Psoas muscle (tissue), 8 donors: ENCODE results near the gene OSBPL5. TPM values are rescaled to one million over a fixed set of nuclear protein-coding genes. Genes with fewer than 3 reads are reported as not detected.

Experiments
- ATAC-seq, 4 donors: fragments of 200-7000 bp; cut with Tn5 transposase; one replicate each; pipeline ENCODE4 v1.9.1; 2020; ENCODE audit warnings: moderate library complexity in 3 of 4, mild to moderate bottlenecking in 2 of 4
- DNase-seq, 2 donors: peaks; one replicate each; pipeline ENCODE4 v3.0.0-alpha.2; 2020
- H3K27ac ChIP-seq: fragments of 200-600 bp; one replicate; pipeline ENCODE4 v1.8.0; 2022
- H3K27me3 ChIP-seq, 3 donors: fragments of 200-600 bp in 1 of 3; one replicate each; pipeline versions ENCODE4 v1.6.1 to v1.8.0; 2013 to 2022; ENCODE audit warnings: low read length in 2 of 3, mild to moderate bottlenecking in 2 of 3, moderate library complexity in 1 of 3; ENCODE audit not compliant: insufficient read depth in 3 of 3
- H3K36me3 ChIP-seq, 2 donors: fragments of 200-600 bp in 1 of 2; one replicate each; pipeline versions ENCODE4 v1.6.1 to v1.8.0; 2013 to 2022; ENCODE audit warnings: low read depth in 1 of 2, mild to moderate bottlenecking in 1 of 2, moderate library complexity in 1 of 2; ENCODE audit not compliant: insufficient read depth in 1 of 2
- H3K4me1 ChIP-seq: fragments of 200-600 bp; one replicate; pipeline ENCODE4 v1.8.0; 2022
- H3K4me3 ChIP-seq: fragments of 200-600 bp; one replicate; pipeline ENCODE4 v1.8.0; 2022; ENCODE audit warnings: mild to moderate bottlenecking
- H3K9me3 ChIP-seq: fragments of 200-600 bp; one replicate; pipeline ENCODE4 v1.8.0; 2022
- WGBS, 3 donors: extraction: QIAGEN DNeasy Blood & Tissue Kit; methylation state at CpG; one replicate each; pipeline versions ENCODE4 v1.1.6 to v1.1.7; 2013; 5-methylcytosine and 5-hydroxymethylcytosine counted together
- intact Hi-C, 2 donors: fragments of 100-400 bp; cut with DNase I; formaldehyde crosslinking; loops; one replicate each; pipeline versions ENCODE4 v1.11.0 to v1.14.2; 2022
- long read RNA-seq, 2 donors: library from polyadenylated mRNA; unstranded; transcript quantifications; one replicate each; pipeline ENCODE4 v2.0.0, GENCODE V29; 2021
- polyA plus RNA-seq, 3 donors: library from polyadenylated mRNA; stranded (reverse); fragments of 200-250 nt; gene quantifications; one replicate each; pipeline ENCODE4 v1.2.3, GENCODE V29; 2013
- total RNA-seq, 4 donors: library from RNA; stranded (reverse); fragmentation: NEBNext Ultra II Directional in 2 of 4; extraction: Animal tissue kit (Norgen Biotek cat#: 25700) in 2 of 4; gene quantifications; one replicate each; pipeline versions ENCODE4 v1.2.1 to v1.2.4, GENCODE V29; 2021 to 2023
- TF ChIP-seq, protein P1 (sequence below): fragments of 200-600 bp; IDR thresholded peaks from one replicate; pipeline ENCODE4 v1.8.0; 2022; ENCODE audit warnings: antibody characterized with exemption
- donor health status: healthy with polysubstance abuse.
- donor health status: DM: no; HTN: no; CAD: no; lungs with moderate emphysema.
- donor health status: Bipolar disorder and iron deficiency.
- donor health status: healthy.
- donor health status: DM: yes; HTN: yes; CAD: no.
- donor health status: DM: no; HTN: no; CAD: no.
- donor health status: DM: no; HTN: no; CAD: no.
- donor health status: DM: yes; HTN: yes; CAD: no.

The OSBPL5 gene
- total RNA-seq (10 to 100 TPM in 2 of 4 donors, 1 to 10 TPM in 2; 6.9 to 12.4 (median 10.3) TPM), polyA plus RNA-seq (1 to 10 TPM; 3.4 to 5.0 (median 4.3) TPM)
- long read RNA-seq, donor 1, partial matches to known transcripts: 9 of 12 reads
- long read RNA-seq, donor 1, other reads (novel, unspliced or antisense): 3 of 12 reads
- long read RNA-seq, donor 2, transcript OSBPL5-201 (22 exons, 3,889 nt): major isoform, 5 of 24 reads
- long read RNA-seq, donor 2, partial matches to known transcripts: 14 of 24 reads
- long read RNA-seq, donor 2, other reads (novel, unspliced or antisense): 5 of 24 reads

DNA sequence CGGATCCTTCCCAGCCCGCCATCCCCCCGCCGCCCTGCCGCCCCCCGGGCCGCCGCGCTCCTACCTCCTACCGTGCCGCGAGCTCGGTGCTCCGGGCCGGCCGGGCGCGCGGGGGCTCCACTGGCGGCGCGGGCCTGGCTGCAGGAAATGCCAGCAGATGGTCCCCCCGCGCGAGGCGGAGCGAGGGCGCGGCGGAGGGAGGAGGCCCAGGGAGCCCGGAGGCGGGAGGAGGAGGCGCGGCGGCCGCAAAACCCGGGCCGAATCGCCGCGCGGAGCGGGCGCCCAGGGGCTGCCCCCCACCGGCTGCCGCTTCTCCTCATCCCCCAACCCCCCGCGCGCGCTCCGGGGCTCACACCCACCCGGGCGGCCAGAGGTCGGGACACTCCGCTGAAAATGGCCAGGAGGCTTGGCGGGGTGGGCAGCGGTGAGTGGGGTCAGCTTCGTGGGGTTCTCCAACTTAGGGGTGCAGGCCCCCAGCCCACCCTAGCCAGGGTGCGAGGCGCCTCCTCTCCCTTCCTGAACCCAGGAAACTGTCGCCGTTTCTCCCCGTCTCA, at the start of gene OSBPL5:
TSS of gene OSBPL5 (minus strand) at position 159 of the 554 bp plus-strand sequence. CDS start 36,162 bp downstream, outside the sequence.
- no peaks in the 10 kb centered on the region for H3K36me3 ChIP-seq
- H3K9me3 ChIP-seq: no peaks in the 10 kb centered on the region
- H3K4me3 ChIP-seq: peak within 1 kb of the TSS; percentile 84
- H3K27me3 ChIP-seq: no peaks in the 10 kb centered on the region
- H3K4me1 ChIP-seq: peaks cover 48% of the 10 kb centered on the region
- 0 to 6% (median 1%) methylated on average over 30 to 63 of the region's 63 CpGs for WGBS, 3 donors
- peak within 1 kb of the TSS; percentile 64 for H3K27ac ChIP-seq
- DNase-seq (peak; percentile 81 to 83), ATAC-seq (peak; percentile 23 to 44 (median 36))
- intact Hi-C loops: loop anchor here in 1 of 2 donors (10.0 kb wide), 2 partner anchors 50 to 110 kb away; partner anchors contain the start of gene CARS1
- TF ChIP-seq, protein P1, sequence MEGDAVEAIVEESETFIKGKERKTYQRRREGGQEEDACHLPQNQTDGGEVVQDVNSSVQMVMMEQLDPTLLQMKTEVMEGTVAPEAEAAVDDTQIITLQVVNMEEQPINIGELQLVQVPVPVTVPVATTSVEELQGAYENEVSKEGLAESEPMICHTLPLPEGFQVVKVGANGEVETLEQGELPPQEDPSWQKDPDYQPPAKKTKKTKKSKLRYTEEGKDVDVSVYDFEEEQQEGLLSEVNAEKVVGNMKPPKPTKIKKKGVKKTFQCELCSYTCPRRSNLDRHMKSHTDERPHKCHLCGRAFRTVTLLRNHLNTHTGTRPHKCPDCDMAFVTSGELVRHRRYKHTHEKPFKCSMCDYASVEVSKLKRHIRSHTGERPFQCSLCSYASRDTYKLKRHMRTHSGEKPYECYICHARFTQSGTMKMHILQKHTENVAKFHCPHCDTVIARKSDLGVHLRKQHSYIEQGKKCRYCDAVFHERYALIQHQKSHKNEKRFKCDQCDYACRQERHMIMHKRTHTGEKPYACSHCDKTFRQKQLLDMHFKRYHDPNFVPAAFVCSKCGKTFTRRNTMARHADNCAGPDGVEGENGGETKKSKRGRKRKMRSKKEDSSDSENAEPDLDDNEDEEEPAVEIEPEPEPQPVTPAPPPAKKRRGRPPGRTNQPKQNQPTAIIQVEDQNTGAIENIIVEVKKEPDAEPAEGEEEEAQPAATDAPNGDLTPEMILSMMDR: no peak

GRCh38 chr11:3214420-3214699, 49.2 kb upstream of the OSBPL5 start:
- intact Hi-C loops: no loop called here
- DNase-seq (no peak), ATAC-seq (no peak)
- Histone ChIP-seq H3K27ac (no peak overlapping the region), H3K27me3 (peaks cover 0 to 27% (median 13%) of the 10 kb centered on the region in 3 donors), H3K4me1 (no peaks in the 10 kb centered on the region), H3K4me3 (no peak overlapping the region), H3K9me3 (peaks cover 12% of the 10 kb centered on the region), H3K36me3 (no peaks in the 10 kb centered on the region)
- WGBS, 3 donors: 75 to 78% (median 77%) methylated on average over 4 of the region's 4 CpGs
- TF ChIP-seq, protein P1: no peak

DNA sequence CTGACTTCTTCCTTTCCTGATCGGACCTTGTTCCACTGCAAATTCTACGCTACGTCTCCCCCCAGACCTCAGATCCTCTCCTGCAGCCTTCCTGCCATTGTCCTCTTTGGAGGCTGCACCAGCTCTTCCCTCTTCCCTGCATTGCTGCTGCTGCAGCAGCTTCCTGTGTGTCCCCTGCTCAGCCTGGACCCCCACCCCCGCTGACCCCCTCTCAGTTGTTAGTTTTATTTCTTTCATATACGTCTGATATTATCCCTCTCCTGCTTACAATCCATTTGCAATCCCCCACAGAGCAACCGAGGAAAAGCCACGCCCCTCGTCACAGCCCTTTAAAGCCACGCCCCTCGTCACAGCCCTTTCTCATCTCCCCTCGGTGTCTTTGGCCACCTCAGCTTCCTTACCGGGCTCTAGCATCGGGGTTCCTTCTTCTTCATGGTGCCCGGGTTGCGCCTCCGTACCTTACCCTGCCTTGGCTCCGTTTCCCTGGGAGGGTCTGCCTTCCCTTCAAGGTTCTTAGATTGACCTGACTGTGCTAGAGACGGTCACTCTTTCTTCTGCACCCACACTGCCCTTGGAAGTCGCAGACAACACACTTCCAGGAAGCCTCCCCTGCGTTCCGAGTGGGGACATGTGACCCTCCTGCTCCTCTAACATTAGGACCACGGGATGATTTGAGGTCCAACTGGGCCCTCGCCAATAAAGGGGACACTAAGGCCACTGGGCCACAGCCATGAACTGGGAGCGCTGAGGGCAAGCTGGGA, 48.7 kb upstream of the OSBPL5 start:
- TF ChIP-seq, protein P1: no peak
- peaks cover 0 to 22% (median 12%) of the 10 kb centered on the region in 3 donors for H3K27me3 ChIP-seq
- intact Hi-C loops: no loop called here

GRCh38 chr11:3208272-3208671, 43.2 kb upstream of the OSBPL5 start:
- Histone ChIP-seq H3K4me3 (no peak overlapping the region), H3K4me1 (no peaks in the 10 kb centered on the region), H3K36me3 (no peaks in the 10 kb centered on the region), H3K27me3 (peaks cover 0 to 14% (median 6%) of the 10 kb centered on the region in 3 donors), H3K9me3 (peaks cover 12% of the 10 kb centered on the region), H3K27ac (no peak overlapping the region)
- DNase-seq (peak in 1 of 2 donors; percentile 3), ATAC-seq (no peak)
- TF ChIP-seq, protein P1: no peak
- 77 to 83% (median 80%) methylated on average over 6 of the region's 6 CpGs for WGBS, 3 donors
- intact Hi-C loops: loop anchor here in 1 of 2 donors (5.0 kb wide), 1 partner anchor 86 kb away; no protein-coding TSS in a partner anchor

More for the DNA sequence above, 48.7 kb upstream of the OSBPL5 start:
- DNase-seq: peak; percentile 1 to 27
- H3K36me3 ChIP-seq: no peaks in the 10 kb centered on the region
- no peaks in the 10 kb centered on the region for H3K4me1 ChIP-seq
- 52 to 56% (median 54%) methylated on average over 24 of the region's 24 CpGs for WGBS, 3 donors
- H3K27ac ChIP-seq: no peak overlapping the region
- H3K4me3 ChIP-seq: no peak overlapping the region
- no peak for ATAC-seq
- peaks cover 12% of the 10 kb centered on the region for H3K9me3 ChIP-seq
